GM21381 (cell line): ENCODE results near the gene CD74.
A peak's percentile ranks its signal among the peaks of the same experiment; 100 is the strongest.

Experiments
- ATAC-seq: cut with Tn5 transposase; IDR thresholded peaks from one replicate; pipeline ENCODE4 v1.9.1; 2021; ENCODE audit warnings: mild to moderate bottlenecking, moderate library complexity; ENCODE audit not compliant: unreplicated experiment

Gene CD74

GRCh38 chr5:150410524-150411244, 2.0 kb downstream of the CD74 start:
- ATAC-seq, result no peak

GRCh38 chr5:150409638-150410523, 2.8 kb downstream of the CD74 start:
- ATAC-seq, result peak; percentile 33

GRCh38 chr5:150408231-150408943, 4.3 kb downstream of the CD74 start:
- ATAC-seq, result no peak

GRCh38 chr5:150407096-150407720, 5.5 kb downstream of the CD74 start:
- ATAC-seq, result no peak

GRCh38 chr5:150406723-150407095, 6.0 kb downstream of the CD74 start:
- no peak for ATAC-seq

- no peak for ATAC-seq
Observed at GRCh38 chr5:150406103-150406722, 6.5 kb downstream of the CD74 start.

GRCh38 chr5:150404941-150405816, 7.5 kb downstream of the CD74 start:
- no peak for ATAC-seq

GRCh38 chr5:150404535-150404934, 8.2 kb downstream of the CD74 start:
- no peak for ATAC-seq

- ATAC-seq, result no peak
Observed at GRCh38 chr5:150404121-150404520, 8.6 kb downstream of the CD74 start.

GRCh38 chr5:150402901-150403342, 9.8 kb downstream of the CD74 start:
- ATAC-seq, result no peak

GRCh38 chr5:150402229-150402773, 10.4 kb downstream of the CD74 start:
- ATAC-seq, result no peak

- ATAC-seq, result no peak
Observed at GRCh38 chr5:150401376-150402228, 11.1 kb downstream of the CD74 start.

- no peak for ATAC-seq
Observed at GRCh38 chr5:150401076-150401375, 11.7 kb downstream of the CD74 start.

GRCh38 chr5:150400316-150401075, 12.2 kb downstream of the CD74 start:
- ATAC-seq, result no peak

GRCh38 chr5:150399524-150400211, 13.0 kb downstream of the CD74 start:
- ATAC-seq, result no peak

GRCh38 chr5:150398722-150399523, 13.8 kb downstream of the CD74 start:
- peak; percentile 66 for ATAC-seq
